Activated CD4-positive, alpha-beta T cell treated with anti-CD3 and anti-CD28 coated beads, Interleukin-2, amount 50 U/mL, for 16 hours (primary cell): ENCODE results near the gene TOR1AIP1.
"Not testable (repeated sequence)": the region's sequence is repeated elsewhere in the genome, so short reads cannot be mapped to it uniquely, and the experiment has no call there.

Source experiments
- DNase-seq: peaks from one replicate; pipeline ENCODE4 v3.0.0-alpha.2; 2020

The TOR1AIP1 gene

GRCh38 chr1:179882253-179883039 lies at the start of gene TOR1AIP1:
TSS of gene TOR1AIP1 (plus strand) at chr1:179882285. CDS start at chr1:179882503, 218 bp downstream.
- peak; percentile 98 for DNase-seq

GRCh38 chr1:179836686-179837445 lies 45.2 kb upstream of the TOR1AIP1 start:
- DNase-seq: not testable (repeated sequence)

- DNase-seq: no peak
These were observed 42.0 kb upstream of the TOR1AIP1 start for GRCh38 chr1:179840107-179840506.

- DNase-seq: no peak
These were observed 33.9 kb upstream of the TOR1AIP1 start for GRCh38 chr1:179848233-179848632.

GRCh38 chr1:179853102-179853501 lies 29.0 kb upstream of the TOR1AIP1 start:
- no peak for DNase-seq

GRCh38 chr1:179855831-179856230 lies 26.3 kb upstream of the TOR1AIP1 start:
- DNase-seq: not testable (repeated sequence)

- no peak for DNase-seq
These were observed 25.8 kb upstream of the TOR1AIP1 start for GRCh38 chr1:179856296-179856695.

GRCh38 chr1:179857009-179857408 lies 25.1 kb upstream of the TOR1AIP1 start:
- DNase-seq: peak; percentile 23

- DNase-seq: no peak
These were observed 21.4 kb upstream of the TOR1AIP1 start for GRCh38 chr1:179860652-179861051.

- DNase-seq: no peak
These were observed 16.7 kb upstream of the TOR1AIP1 start for GRCh38 chr1:179865377-179865776.

GRCh38 chr1:179866616-179867015 lies 15.5 kb upstream of the TOR1AIP1 start:
- no peak for DNase-seq

- DNase-seq: peak; percentile 13
These were observed 14.4 kb upstream of the TOR1AIP1 start for GRCh38 chr1:179867493-179868330.

- no peak for DNase-seq
These were observed 11.2 kb upstream of the TOR1AIP1 start for GRCh38 chr1:179870870-179871269.

- DNase-seq: no peak
These were observed 10.1 kb upstream of the TOR1AIP1 start for GRCh38 chr1:179871940-179872339.

GRCh38 chr1:179872558-179872957 lies 9.5 kb upstream of the TOR1AIP1 start:
- DNase-seq: no peak

- no peak for DNase-seq
These were observed 8.6 kb upstream of the TOR1AIP1 start for GRCh38 chr1:179873438-179873851.

GRCh38 chr1:179875596-179876299 lies 6.3 kb upstream of the TOR1AIP1 start:
- no peak for DNase-seq

GRCh38 chr1:179876300-179876715 lies 5.8 kb upstream of the TOR1AIP1 start:
- DNase-seq: peak; percentile 49

- peak; percentile 93 for DNase-seq
These were observed 4.4 kb upstream of the TOR1AIP1 start, which contains the start of gene TOR1AIP2 for GRCh38 chr1:179877586-179878265. TSS of gene TOR1AIP2 (minus strand) at chr1:179877803. CDS start at chr1:179852665, 25,138 bp downstream.

GRCh38 chr1:179879797-179880196 lies 2.3 kb upstream of the TOR1AIP1 start:
- peak; percentile 25 for DNase-seq

GRCh38 chr1:179881642-179882252 lies 338 bp upstream of the TOR1AIP1 start:
- DNase-seq: no peak
